Motor neuron (in vitro differentiated cells): ENCODE results near the gene CYS1. TPM values are rescaled to one million over a fixed set of nuclear protein-coding genes. Genes with fewer than 3 reads are reported as not detected.

ENCODE experiments used
- ATAC-seq, 8 experiments: fragments of 200-7000 bp; cut with Tn5 transposase; replicated peaks in 6 of 8; 2 replicates each; pipeline ENCODE4 v1.8.0; 2021; ENCODE audit warnings: mild to moderate bottlenecking in 8 of 8, moderate library complexity in 8 of 8
- H3K27ac ChIP-seq, 2 donors: fragments of 250-450 bp; sonication (Bioruptor Pico); 2 replicates each; pipeline ENCODE4 v1.9.0; 2021; ENCODE audit warnings: antibody characterized with exemption in 2 of 2, mild to moderate bottlenecking in 2 of 2, moderate library complexity in 1 of 2
- H3K4me1 ChIP-seq, 2 donors: fragments of 250-450 bp; sonication (Bioruptor Pico); replicated peaks in 1 of 2; 2 replicates each; pipeline ENCODE4 v1.6.1; 2021; ENCODE audit warnings: antibody characterized with exemption in 2 of 2, mild to moderate bottlenecking in 2 of 2, moderate library complexity in 1 of 2
- H3K4me3 ChIP-seq, 5 donors: fragments of 250-450 bp; sonication (Bioruptor Pico); 2 replicates each; pipeline ENCODE4 v1.9.0; 2021; ENCODE audit warnings: antibody characterized with exemption in 5 of 5, mild to moderate bottlenecking in 5 of 5, moderate library complexity in 4 of 5
- WGBS, 10 experiments: fragments of 450-650 bp; shearing (Covaris generic); methylation state at CpG; one replicate each; pipeline ENCODE4 v1.0.0; 2022; 5-methylcytosine and 5-hydroxymethylcytosine counted together
- in situ Hi-C, 9 experiments: fragments of 400-800 bp; cut with MboI; loops; one replicate each; pipeline ENCODE4 v1.15.0; 2021; ENCODE audit warnings: low sequenced_read_pairs in 9 of 9, low pct_unique_long_range_greater_than_20kb in 2 of 9; ENCODE audit not compliant: unreplicated experiment in 9 of 9
- total RNA-seq, 8 experiments: library from RNA; unstranded; fragments of 300-600 nt; gene quantifications; 2 replicates each; pipeline versions ENCODE4 v1.2.3 to v1.2.4, GENCODE V29; 2022

CYS1 gene
- total RNA-seq, 8 experiments from 2014 or later: 0.14 to 6.2 (median 0.50) TPM; not detected in 1

- Histone ChIP-seq H3K4me3 (no peak overlapping the region), H3K27ac (no peak overlapping the region), H3K4me1 (peaks cover 0 to 2% of the 10 kb centered on the region in 2 donors)
- in situ Hi-C loops: no loop called here
- no peak for ATAC-seq
- 80 to 100% methylated on average over 1 to 2 of the region's 5 CpGs; no CpG with 5 or more reads in 8 of the 10 experiments for WGBS, 10 experiments
Measured at GRCh38 chr2:10076988-10077527, 3.2 kb downstream of the CYS1 start.

DNA sequence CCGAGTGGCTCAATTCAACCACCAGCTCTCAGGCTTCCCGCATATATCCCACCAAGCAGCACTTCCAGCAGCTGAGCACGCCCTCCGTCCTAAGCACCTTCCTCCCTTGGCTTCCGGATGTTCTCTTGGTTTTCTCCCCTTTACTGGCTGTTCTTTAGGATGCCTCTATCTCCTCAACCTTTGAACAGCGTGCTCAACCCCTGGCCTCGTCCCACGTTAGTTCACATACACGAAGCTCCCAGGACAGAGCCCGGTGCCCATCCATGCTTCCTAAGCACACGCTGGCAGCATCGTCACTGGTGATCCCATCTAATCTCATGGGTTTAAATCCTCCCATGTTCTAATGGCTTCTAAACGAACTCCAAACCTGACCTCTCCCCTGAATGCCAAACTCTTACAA, 3.7 kb downstream of the CYS1 start:
- in situ Hi-C loops: no loop called here
- ATAC-seq: no peak
- H3K27ac ChIP-seq: no peak overlapping the region
- WGBS, 10 experiments: 57 to 90% (median 80%) methylated on average over 1 to 12 of the region's 13 CpGs; no CpG with 5 or more reads in 1 of the 10 experiments
- H3K4me3 ChIP-seq: no peak overlapping the region
- peaks cover 0 to 2% of the 10 kb centered on the region in 2 donors for H3K4me1 ChIP-seq

GRCh38 chr2:10075571-10076209, 4.5 kb downstream of the CYS1 start:
- in situ Hi-C loops: no loop called here
- Histone ChIP-seq H3K27ac (no peak overlapping the region), H3K4me3 (no peak overlapping the region), H3K4me1 (peaks cover 0 to 2% of the 10 kb centered on the region in 2 donors)
- WGBS, 10 experiments: 0 to 97% (median 86%) methylated on average over 1 to 6 of the region's 9 CpGs
- ATAC-seq: no peak

DNA sequence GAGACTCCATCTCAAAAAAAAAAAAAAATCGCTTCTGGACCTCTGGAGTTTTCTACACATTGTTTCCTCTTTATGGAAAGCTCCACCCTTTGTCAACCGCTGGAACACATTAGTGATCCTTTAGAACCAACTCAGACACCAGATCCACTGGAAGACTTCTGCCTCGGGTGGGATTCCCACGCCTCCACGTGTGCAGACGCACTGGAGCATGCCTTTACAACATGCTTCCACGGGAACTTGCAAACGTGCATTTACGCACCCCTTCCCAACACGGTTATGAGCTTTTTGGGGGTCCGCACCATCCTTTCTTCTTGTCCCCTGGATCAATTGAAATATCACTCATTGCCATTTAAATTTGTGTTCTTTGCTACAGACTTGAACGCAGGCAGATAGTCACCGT, 5.1 kb downstream of the CYS1 start:
- 0 to 100% (median 79%) methylated on average over 1 to 9 of the region's 13 CpGs; no CpG with 5 or more reads in 2 of the 10 experiments for WGBS, 10 experiments
- ATAC-seq: no peak
- Histone ChIP-seq H3K4me1 (peaks cover 0 to 2% of the 10 kb centered on the region in 2 donors), H3K4me3 (no peak overlapping the region), H3K27ac (no peak overlapping the region)
- in situ Hi-C loops: no loop called here

GRCh38 chr2:10073706-10074105, 6.5 kb downstream of the CYS1 start:
- in situ Hi-C loops: loop anchor here in 2 of 9 experiments (25.0 kb wide), 1 partner anchor 261 kb away; no protein-coding TSS in a partner anchor
- Histone ChIP-seq H3K27ac (no peak overlapping the region), H3K4me3 (no peak overlapping the region), H3K4me1 (no peaks in the 10 kb centered on the region)
- ATAC-seq: no peak
- 60 to 88% (median 64%) methylated on average over 2 to 4 of the region's 8 CpGs; no CpG with 5 or more reads in 4 of the 10 experiments for WGBS, 10 experiments

DNA sequence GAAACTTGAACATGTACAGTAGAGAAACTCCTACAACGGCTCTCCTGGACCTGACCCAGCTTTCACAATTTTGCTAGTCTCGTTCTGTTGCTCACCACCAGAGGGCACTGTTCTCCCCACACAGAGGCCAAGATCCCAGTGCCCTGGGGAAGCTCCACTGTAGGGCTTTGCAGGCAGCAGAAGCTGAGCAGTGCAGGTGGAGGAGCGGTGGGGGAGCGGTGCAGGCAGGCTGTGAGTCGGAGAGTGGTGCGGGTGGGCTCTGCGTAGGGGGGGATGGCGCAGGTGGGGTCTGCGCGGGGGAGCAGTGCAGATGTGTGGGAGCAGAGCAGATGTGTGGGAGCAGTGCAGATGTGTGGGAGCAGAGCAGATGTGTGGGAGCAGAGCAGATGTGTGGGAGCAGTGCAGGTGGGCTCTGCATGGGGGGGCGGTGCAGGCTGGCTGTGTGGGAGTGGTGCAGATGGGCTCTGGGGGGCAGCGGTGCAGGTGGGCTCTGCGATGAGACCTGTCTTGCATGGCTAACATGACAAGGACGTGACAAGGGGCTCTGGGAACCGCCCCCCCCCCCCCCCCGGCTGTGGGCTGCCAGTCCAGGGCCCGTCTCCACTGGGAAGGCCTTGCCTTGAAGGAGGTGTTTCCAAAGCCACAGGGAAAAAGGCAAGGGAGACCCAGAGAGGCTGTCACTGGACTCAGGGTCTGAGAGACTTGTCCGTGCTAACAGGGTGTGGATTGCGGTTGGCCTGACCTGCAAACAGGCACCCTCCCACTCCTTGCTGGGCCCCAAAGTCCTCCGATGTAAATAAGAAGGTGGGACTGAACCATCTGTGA, 7.3 kb downstream of the CYS1 start:
- H3K4me3 ChIP-seq: no peak overlapping the region
- WGBS, 10 experiments: 0 to 27% (median 3%) methylated on average over 1 to 3 of the region's 20 CpGs; no CpG with 5 or more reads in 2 of the 10 experiments
- in situ Hi-C loops: loop anchor here in 2 of 9 experiments (25.0 kb wide), 1 partner anchor 261 kb away; no protein-coding TSS in a partner anchor
- peak; percentile 97 to 99 (median 98) for ATAC-seq
- H3K4me1 ChIP-seq: no peaks in the 10 kb centered on the region
- no peak overlapping the region for H3K27ac ChIP-seq

GRCh38 chr2:10071595-10071994, 8.6 kb downstream of the CYS1 start:
- in situ Hi-C loops: loop anchor here in 2 of 9 experiments (25.0 kb wide), 1 partner anchor 259 kb away; no protein-coding TSS in a partner anchor
- Histone ChIP-seq H3K4me1 (no peaks in the 10 kb centered on the region), H3K4me3 (no peak overlapping the region), H3K27ac (no peak overlapping the region)
- ATAC-seq: no peak
- 80 to 100% (median 92%) methylated on average over 1 to 6 of the region's 7 CpGs; no CpG with 5 or more reads in 5 of the 10 experiments for WGBS, 10 experiments

DNA sequence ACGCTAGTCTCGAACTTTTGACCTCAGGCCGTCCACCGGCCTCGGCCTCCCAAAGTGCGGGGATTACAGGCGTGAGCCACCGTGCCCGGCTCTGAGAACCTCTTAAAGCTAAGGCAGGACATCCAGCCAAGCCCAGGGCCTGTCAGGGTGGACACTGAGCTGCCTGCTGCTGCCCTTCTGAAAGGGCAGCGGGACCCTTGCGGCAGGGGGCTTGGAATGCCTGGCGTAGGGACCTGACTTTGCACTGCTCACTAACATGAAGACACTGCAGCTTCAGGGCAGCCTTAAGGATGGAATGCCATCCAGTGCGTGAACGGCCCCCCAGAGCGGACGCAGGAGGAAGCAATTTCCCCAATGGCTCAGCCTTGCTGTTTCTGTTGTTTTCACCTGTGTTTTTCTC, 9.0 kb downstream of the CYS1 start:
- Histone ChIP-seq H3K4me3 (no peak overlapping the region), H3K27ac (no peak overlapping the region), H3K4me1 (no peaks in the 10 kb centered on the region)
- 85 to 100% (median 91%) methylated on average over 1 to 11 of the region's 16 CpGs; no CpG with 5 or more reads in 4 of the 10 experiments for WGBS, 10 experiments
- in situ Hi-C loops: loop anchor here in 2 of 9 experiments (25.0 kb wide), 1 partner anchor 259 kb away; no protein-coding TSS in a partner anchor
- no peak for ATAC-seq

GRCh38 chr2:10067881-10068280, 12.3 kb downstream of the CYS1 start:
- WGBS, 10 experiments: 13 to 100% (median 86%) methylated on average over 1 of the region's 1 CpG; no CpG with 5 or more reads in 1 of the 10 experiments
- no peaks in the 10 kb centered on the region for H3K4me1 ChIP-seq
- ATAC-seq: no peak
- H3K27ac ChIP-seq: no peak overlapping the region
- in situ Hi-C loops: loop anchor here in 2 of 9 experiments (25.0 kb wide), 1 partner anchor 256 kb away; no protein-coding TSS in a partner anchor
- no peak overlapping the region for H3K4me3 ChIP-seq

DNA sequence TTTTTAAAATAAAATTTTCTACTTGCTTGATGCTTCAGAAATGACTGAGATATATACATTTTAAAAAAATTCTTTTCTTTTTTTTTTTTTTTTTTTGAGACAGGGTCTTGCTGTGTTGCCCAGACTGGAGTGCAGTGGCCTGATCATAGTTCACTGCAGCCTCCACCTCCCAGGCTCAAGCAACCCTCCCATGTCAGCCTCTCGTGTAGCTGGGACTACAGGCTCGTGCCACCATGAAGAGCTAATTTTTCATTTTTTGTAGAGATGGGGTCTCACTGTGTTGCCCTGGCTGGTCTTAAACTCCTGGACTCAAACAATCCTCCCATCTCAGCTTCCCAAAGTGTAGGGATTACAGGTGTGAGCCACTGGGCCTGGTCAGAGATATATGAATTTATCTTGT, 12.9 kb downstream of the CYS1 start:
- no peak overlapping the region for H3K27ac ChIP-seq
- 38 to 89% (median 79%) methylated on average over 1 to 2 of the region's 2 CpGs; no CpG with 5 or more reads in 5 of the 10 experiments for WGBS, 10 experiments
- in situ Hi-C loops: loop anchor here in 2 of 9 experiments (25.0 kb wide), 1 partner anchor 255 kb away; no protein-coding TSS in a partner anchor
- no peak for ATAC-seq
- H3K4me1 ChIP-seq: no peaks in the 10 kb centered on the region
- H3K4me3 ChIP-seq: no peak overlapping the region

DNA sequence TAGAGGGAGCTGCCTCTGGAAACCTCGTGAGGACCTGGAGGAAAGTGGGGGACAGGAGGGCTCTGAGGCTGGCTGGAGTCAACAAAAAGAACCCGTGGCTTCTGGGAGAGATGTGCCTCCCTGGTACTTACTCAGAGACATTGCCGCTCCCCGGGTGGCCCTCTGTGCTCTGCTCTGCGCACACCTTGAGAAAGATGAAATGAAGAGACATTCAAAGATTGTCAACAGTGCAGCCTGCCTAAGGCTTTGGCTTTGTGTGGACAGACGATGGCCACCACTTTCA, 14.5 kb downstream of the CYS1 start:
- no peak overlapping the region for H3K27ac ChIP-seq
- ATAC-seq: no peak
- H3K4me1 ChIP-seq: no peaks in the 10 kb centered on the region
- in situ Hi-C loops: loop anchor here in 2 of 9 experiments (25.0 kb wide), 1 partner anchor 253 kb away; no protein-coding TSS in a partner anchor
- WGBS, 10 experiments: 69 to 93% (median 73%) methylated on average over 1 to 3 of the region's 6 CpGs; no CpG with 5 or more reads in 5 of the 10 experiments
- H3K4me3 ChIP-seq: no peak overlapping the region

- Histone ChIP-seq H3K27ac (no peak overlapping the region), H3K4me3 (no peak overlapping the region), H3K4me1 (no peaks in the 10 kb centered on the region)
- in situ Hi-C loops: loop anchor here in 2 of 9 experiments (25.0 kb wide), 1 partner anchor 253 kb away; no protein-coding TSS in a partner anchor
- WGBS, 10 experiments: 54 to 100% (median 74%) methylated on average over 1 to 14 of the region's 18 CpGs; no CpG with 5 or more reads in 1 of the 10 experiments
- ATAC-seq: no peak
Measured at GRCh38 chr2:10064932-10065772, 15.1 kb downstream of the CYS1 start.
